HepG2 (cell line): ENCODE data around the gene UBE2E1. TPM values are rescaled to one million over a fixed set of nuclear protein-coding genes. Genes with fewer than 3 reads are reported as not detected.
A peak's percentile ranks its signal among the peaks of the same experiment; 100 is the strongest.

Experiments used
- ERF ChIP-seq: IDR thresholded peaks from 2 replicates; pipeline ENCODE4 v1.6.1; 2018; ENCODE audit warnings: missing biosample characterization, missing genetic modification reagents
- MXD4 ChIP-seq: IDR thresholded peaks from 2 replicates; pipeline ENCODE4 v1.6.1; 2016; ENCODE audit warnings: mild to moderate bottlenecking, missing biosample characterization, missing genetic modification reagents
- POLR2AphosphoS5 ChIP-seq: IDR thresholded peaks from 2 replicates; pipeline ENCODE4 v1.6.1; 2012; ENCODE audit warnings: low read depth, low read length
- SETDB1 ChIP-seq: sonication (generic); formaldehyde crosslinking; IDR thresholded peaks from 2 replicates; pipeline ENCODE4 v1.5.1; 2020; ENCODE audit warnings: missing genetic modification reagents, mild to moderate bottlenecking, borderline replicate concordance
- TAF1 ChIP-seq: sonication (generic); formaldehyde crosslinking; IDR thresholded peaks from 2 replicates; pipeline ENCODE4 v1.4.0; 2020; ENCODE audit warnings: missing genetic modification reagents
- THAP11 ChIP-seq: IDR thresholded peaks from 2 replicates; pipeline ENCODE4 v1.6.1; 2016; ENCODE audit warnings: missing biosample characterization, missing genetic modification reagents
- TMF1 ChIP-seq: sonication (generic); formaldehyde crosslinking; IDR thresholded peaks from 2 replicates; pipeline ENCODE4 v1.8.1; 2022; ENCODE audit warnings: low read depth, missing genetic modification reagents
- XRCC5 ChIP-seq: fragments of 200-400 bp; formaldehyde crosslinking; optimal IDR thresholded peaks from 2 replicates; pipeline ENCODE3; 2017; ENCODE audit warnings: mild to moderate bottlenecking, low read length
- ZBTB8A ChIP-seq: sonication (generic); formaldehyde crosslinking; IDR thresholded peaks from 2 replicates; pipeline ENCODE4 v1.4.0; 2020; ENCODE audit warnings: mild to moderate bottlenecking, low read depth, missing genetic modification reagents, borderline replicate concordance
- ZHX2 ChIP-seq, 2 experiments: sonication (generic) in 1 of 2; formaldehyde crosslinking in 1 of 2; IDR thresholded peaks; 2 replicates each; pipeline versions ENCODE4 v1.6.1 to v1.9.0; 2014 to 2022; ENCODE audit warnings: antibody characterized with exemption in 1 of 2, borderline replicate concordance in 1 of 2, inconsistent platforms in 1 of 2, low read depth in 1 of 2, missing genetic modification reagents in 1 of 2
- ZNF432 ChIP-seq: sonication (generic); formaldehyde crosslinking; IDR thresholded peaks from 2 replicates; pipeline ENCODE4 v1.5.0; 2020; ENCODE audit warnings: missing genetic modification reagents, mild to moderate bottlenecking, borderline replicate concordance
- ZNF451 ChIP-seq: sonication (generic); formaldehyde crosslinking; IDR thresholded peaks from 2 replicates; pipeline ENCODE4 v1.5.0; 2020; ENCODE audit warnings: mild to moderate bottlenecking, missing genetic modification reagents
- ZNF510 ChIP-seq: sonication (generic); formaldehyde crosslinking; IDR thresholded peaks from 2 replicates; pipeline ENCODE4 v1.4.0; 2020; ENCODE audit warnings: low read depth, mild to moderate bottlenecking, missing genetic modification reagents
- ZNF574 ChIP-seq: sonication (generic); formaldehyde crosslinking; IDR thresholded peaks from 2 replicates; pipeline ENCODE4 v1.4.0; 2020; ENCODE audit warnings: missing genetic modification reagents
- ZSCAN25 ChIP-seq: sonication (generic); formaldehyde crosslinking; IDR thresholded peaks from 2 replicates; pipeline ENCODE4 v1.8.0; 2022; ENCODE audit warnings: mild to moderate bottlenecking, missing genetic modification reagents
- polyA plus RNA-seq, 8 experiments: library from polyadenylated mRNA; depleted of rRNA in 3 of 8; stranded (reverse) in 7 of 8; unstranded in 1 of 8; fragments of >200 nt; fragmentation: Illumina TruSeq in 4 of 8; extraction: Trizol in 4 of 8; gene quantifications; 2 replicates each; pipeline versions ENCODE4 v1.2.1 to v1.2.3, GENCODE V29; 2011 to 2016; ENCODE audit warnings: low read depth in 4 of 8, missing spikeins in 1 of 8, mixed read lengths in 1 of 8; ENCODE audit not compliant: insufficient read depth in 1 of 8
- total RNA-seq, 5 experiments: library from RNA; depleted of rRNA; stranded (reverse); fragments of >200 nt; fragmentation: Illumina TruSeq; extraction: Trizol; gene quantifications; 2 replicates each; pipeline ENCODE4 v1.2.3, GENCODE V29; 2016; ENCODE audit warnings: low read depth in 1 of 5

UBE2E1 gene
- total and polyA plus RNA-seq, 2 of the 13 experiments (the other 11 are each of a cell fraction or from before 2014, with no cell fraction given), result 55.4 to 61.8 TPM

- TF ChIP-seq ZHX2 (IDR thresholded peaks at IDR 0.05; ENCODE audit: low read depth) (no peak), ZHX2 (CRISPR knock-in tag; IDR thresholded peaks at IDR 0.05; ENCODE audit: borderline replicate concordance) (no peak), POLR2AphosphoS5 (peak; percentile 41; the same call in 1 of the 2 replicates), ZBTB8A (CRISPR knock-in tag) (no peak), ERF (no peak), SETDB1 (CRISPR knock-in tag) (no peak), ZNF510 (no peak), ZNF574 (CRISPR knock-in tag) (no peak; the same call in 1 of the 2 replicates), MXD4 (CRISPR knock-in tag) (no peak), ZSCAN25 (peak; percentile 68; the same call in 1 of the 2 replicates), XRCC5 (no peak), THAP11 (CRISPR knock-in tag) (0 out of 2 replicates have a peak, but pooled peaks have one; percentile 30), ZNF432 (no peak), TAF1 (CRISPR knock-in tag) (peak; percentile 35; the same call in 1 of the 2 replicates), ZNF451 (CRISPR knock-in tag) (0 out of 2 replicates have a peak, but pooled peaks have one; percentile 32), TMF1 (CRISPR knock-in tag) (no peak)
Measured at GRCh38 chr3:23805633-23806533, at the start of gene UBE2E1 (continued).
